T47D (cell line): ENCODE results near the gene REP15.
"Not testable (repeated sequence)": the region's sequence is repeated elsewhere in the genome, so short reads cannot be mapped to it uniquely, and the experiment has no call there.

Experiments
- DNase-seq, 2 experiments: peaks; one replicate each; pipeline versions ENCODE4 v3.0.0 to v3.0.0-alpha.2; 2011 to 2012; ENCODE audit warnings: low read depth in 1 of 2, low spot score in 1 of 2
- JUND ChIP-seq: IDR thresholded peaks from 2 replicates; pipeline ENCODE4 v1.6.1; 2012; ENCODE audit warnings: low read depth
- in situ Hi-C: cut with HindIII; loops from 2 replicates; pipeline ENCODE4 v1.10.0; 2016; ENCODE audit warnings: low sequenced_read_pairs, low pct_unique_long_range_greater_than_20kb

REP15 gene

GRCh38 chr12:27696293-27696652, at the start of gene REP15:
Gene REP15 (plus strand): TSS chr12:27696447. CDS start chr12:27696563, 116 bp downstream.
- in situ Hi-C loops: no loop called here
- DNase-seq: no peak
- TF ChIP-seq JUND: no peak

- TF ChIP-seq JUND: no peak
- in situ Hi-C loops: no loop called here
These were observed 46.2 kb upstream of the REP15 start for GRCh38 chr12:27650011-27650410.

GRCh38 chr12:27651201-27651600, 45.0 kb upstream of the REP15 start:
- no peak for TF ChIP-seq JUND
- in situ Hi-C loops: no loop called here
- no peak for DNase-seq

More at GRCh38 chr12:27650011-27650410, 46.2 kb upstream of the REP15 start:
- DNase-seq: no peak

- in situ Hi-C loops: no loop called here
- TF ChIP-seq JUND: no peak
- DNase-seq: peak; percentile 54 to 85
These were observed 44.0 kb upstream of the REP15 start for GRCh38 chr12:27652174-27652763.

GRCh38 chr12:27653661-27654060, 42.6 kb upstream of the REP15 start:
- no peak for TF ChIP-seq JUND
- DNase-seq: no peak
- in situ Hi-C loops: no loop called here

GRCh38 chr12:27655476-27655875, 40.8 kb upstream of the REP15 start:
- DNase-seq, in situ Hi-C loops: not testable (repeated sequence)

- in situ Hi-C loops: no loop called here
- no peak for DNase-seq
- TF ChIP-seq JUND: no peak
These were observed 39.0 kb upstream of the REP15 start for GRCh38 chr12:27657296-27657695.

GRCh38 chr12:27665704-27666103, 30.5 kb upstream of the REP15 start:
- in situ Hi-C loops: no loop called here
- no peak for DNase-seq
- no peak for TF ChIP-seq JUND

- in situ Hi-C loops: no loop called here
- no peak for DNase-seq
- TF ChIP-seq JUND: no peak
These were observed 29.7 kb upstream of the REP15 start for GRCh38 chr12:27666510-27666909.

GRCh38 chr12:27667540-27667939, 28.7 kb upstream of the REP15 start:
- in situ Hi-C loops: no loop called here
- DNase-seq: no peak

GRCh38 chr12:27672051-27672450, 24.2 kb upstream of the REP15 start:
- in situ Hi-C loops: no loop called here
- TF ChIP-seq JUND: no peak
- DNase-seq: no peak

More at GRCh38 chr12:27667540-27667939, 28.7 kb upstream of the REP15 start:
- TF ChIP-seq JUND: no peak

GRCh38 chr12:27672643-27673042, 23.6 kb upstream of the REP15 start:
- in situ Hi-C loops: no loop called here
- no peak for TF ChIP-seq JUND
- no peak for DNase-seq

GRCh38 chr12:27673101-27673718, 23.0 kb upstream of the REP15 start:
- in situ Hi-C loops: no loop called here
- DNase-seq: no peak
- TF ChIP-seq JUND: no peak

- DNase-seq: no peak
- in situ Hi-C loops: no loop called here
- TF ChIP-seq JUND: no peak
These were observed 21.3 kb upstream of the REP15 start for GRCh38 chr12:27674989-27675388.
